Measurements from ENCODE around the gene CCDC174.
"Not testable (repeated sequence)": the region's sequence is repeated elsewhere in the genome, so short reads cannot be mapped to it uniquely, and the experiment has no call there.

CCDC174 gene

GRCh38 chr3:14652360-14652907 is 872 bp downstream of the CCDC174 start:
- not testable (repeated sequence) for DNase-seq (ENCODE audit: low read depth)

GRCh38 chr3:14657579-14657978 is 6.0 kb downstream of the CCDC174 start:
- no peak for DNase-seq (ENCODE audit: low read depth)

GRCh38 chr3:14658978-14659377 is 7.4 kb downstream of the CCDC174 start:
- DNase-seq (ENCODE audit: low read depth) = no peak

DNA sequence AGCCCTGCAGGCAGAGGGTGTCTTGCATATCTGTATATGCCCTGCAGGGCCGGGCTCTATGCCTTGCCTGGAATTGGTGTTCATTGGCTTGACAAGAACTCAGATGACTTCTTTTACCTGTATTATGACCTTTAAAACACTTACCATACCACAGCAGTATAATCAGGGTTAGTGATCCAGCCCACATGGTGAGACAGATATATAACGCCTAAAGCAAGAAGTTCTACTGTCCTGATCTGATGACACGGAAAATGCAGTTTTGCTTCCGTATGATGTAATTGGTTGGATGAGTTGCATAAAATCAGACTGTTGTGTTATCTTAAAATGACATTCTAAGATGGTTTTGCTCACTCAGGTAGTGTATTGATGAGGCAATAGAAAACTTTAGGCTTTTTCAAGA is 9.4 kb downstream of the CCDC174 start:
- DNase-seq (ENCODE audit: low read depth) = no peak

DNA sequence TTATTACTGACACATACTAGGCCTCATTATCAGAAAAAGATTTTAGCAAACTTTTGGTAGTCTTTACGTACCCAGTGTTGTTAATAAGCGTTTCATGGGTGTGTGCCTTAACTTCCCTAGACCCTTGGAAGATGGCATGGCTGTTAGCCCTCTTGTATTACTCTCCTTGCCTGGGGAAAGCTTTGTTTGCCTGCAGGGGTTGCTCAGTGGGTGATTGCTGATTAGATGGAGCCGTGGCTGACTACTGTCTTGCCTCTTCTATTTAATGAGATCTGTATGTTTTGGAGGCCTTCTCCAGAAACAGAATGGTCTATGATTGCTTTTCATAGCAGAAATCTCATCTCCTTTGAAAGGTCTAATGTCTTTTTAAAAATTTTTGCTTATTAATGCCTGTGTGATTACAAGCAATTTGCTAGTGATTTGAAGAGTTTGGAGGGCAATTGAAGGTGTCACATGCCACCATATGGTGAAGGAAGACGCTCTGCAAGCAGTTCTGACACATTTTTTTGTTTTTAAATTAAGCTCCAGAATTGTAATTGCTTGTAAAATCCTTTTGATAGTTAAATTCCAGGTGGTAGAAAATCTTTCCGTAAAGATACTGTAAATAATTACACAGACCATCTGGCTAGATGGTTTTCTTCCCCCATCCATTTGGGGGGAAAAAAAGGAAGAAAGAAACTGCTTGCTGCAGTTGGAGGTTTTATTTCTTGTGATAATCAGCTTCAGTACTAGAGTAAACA is 12.0 kb downstream of the CCDC174 start:
- no peak for DNase-seq (ENCODE audit: low read depth)

GRCh38 chr3:14664170-14664569 is 12.6 kb downstream of the CCDC174 start:
- no peak for DNase-seq (ENCODE audit: low read depth)

GRCh38 chr3:14672588-14672987 is 21.0 kb downstream of the CCDC174 start:
- DNase-seq (ENCODE audit: low read depth) = no peak

DNA sequence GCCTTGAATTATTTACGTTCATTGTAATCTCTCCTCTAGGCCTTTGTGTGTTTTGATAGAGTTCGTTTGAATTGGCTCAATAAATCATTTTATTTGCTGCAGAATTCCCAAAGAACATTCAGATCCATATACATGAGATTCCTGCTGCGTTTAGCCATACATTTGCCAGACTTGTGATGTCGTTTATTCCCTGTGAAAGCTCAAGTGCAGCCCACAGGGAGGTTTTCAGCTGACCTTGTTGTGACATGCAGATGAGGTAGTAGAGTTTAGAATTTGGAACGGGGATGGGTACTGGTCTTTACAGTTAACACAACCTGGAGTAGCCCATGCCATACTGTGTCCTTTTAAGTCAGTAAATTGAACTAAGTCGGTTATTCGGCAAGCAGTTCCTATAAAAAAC is 23.3 kb downstream of the CCDC174 start, which contains the start of gene C3orf20:
C3orf20 (plus strand) TSS at position 301 of the 400 bp plus-strand sequence. CDS start 7,573 bp downstream, outside the sequence.
- no peak for DNase-seq (ENCODE audit: low read depth)

DNA sequence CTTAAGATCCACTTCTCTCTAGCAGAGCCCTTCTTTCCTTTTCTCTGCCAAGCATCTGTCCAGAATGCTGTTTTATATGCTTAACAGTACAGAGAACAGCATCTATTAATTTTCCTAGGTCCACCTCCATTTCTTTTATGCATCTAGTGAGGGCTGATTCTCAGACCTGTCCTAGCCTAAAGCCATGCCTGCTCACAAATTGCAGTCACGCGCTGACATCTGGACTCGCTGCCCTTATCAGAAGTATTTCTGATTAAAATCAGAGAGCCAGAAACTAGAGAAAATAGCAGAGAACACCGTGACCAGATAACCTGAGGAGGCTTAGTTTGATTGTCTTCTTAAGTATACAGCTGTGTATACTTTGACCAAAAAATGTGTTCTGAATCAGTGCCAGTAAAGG is 25.3 kb downstream of the CCDC174 start:
- no peak for DNase-seq (ENCODE audit: low read depth)

DNA sequence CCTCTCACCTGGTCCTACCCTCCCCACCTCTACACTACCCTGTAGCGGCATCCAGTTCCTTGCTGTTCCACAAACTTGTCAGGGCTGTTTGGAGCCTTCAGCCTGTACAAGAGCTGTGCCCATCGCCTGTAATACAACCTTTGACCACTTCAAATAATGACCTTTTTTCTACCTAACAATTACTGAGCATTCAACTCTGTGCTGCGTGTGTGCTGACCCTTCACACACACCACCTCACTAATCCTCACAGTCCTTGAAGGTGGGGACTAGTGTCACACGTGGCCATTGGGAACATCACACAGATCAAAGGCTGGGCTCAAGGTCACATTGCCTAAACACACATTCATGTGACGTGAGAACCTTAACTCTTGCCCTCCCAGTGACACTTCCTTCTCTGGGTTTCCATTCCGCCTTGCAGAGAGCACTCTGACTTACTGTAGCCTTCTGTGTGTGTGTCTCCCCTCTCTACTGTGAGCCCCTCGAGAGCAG is 26.5 kb downstream of the CCDC174 start:
- DNase-seq (ENCODE audit: low read depth) = no peak

- no peak for DNase-seq (ENCODE audit: low read depth)
These were observed 28.6 kb downstream of the CCDC174 start for GRCh38 chr3:14680115-14680514.

GRCh38 chr3:14680716-14681115 is 29.2 kb downstream of the CCDC174 start:
- no peak for DNase-seq (ENCODE audit: low read depth)

- no peak for DNase-seq (ENCODE audit: low read depth)
These were observed 32.9 kb downstream of the CCDC174 start for GRCh38 chr3:14684447-14684846.

- DNase-seq (ENCODE audit: low read depth) = no peak
These were observed 33.6 kb downstream of the CCDC174 start for GRCh38 chr3:14685179-14685578.

DNA sequence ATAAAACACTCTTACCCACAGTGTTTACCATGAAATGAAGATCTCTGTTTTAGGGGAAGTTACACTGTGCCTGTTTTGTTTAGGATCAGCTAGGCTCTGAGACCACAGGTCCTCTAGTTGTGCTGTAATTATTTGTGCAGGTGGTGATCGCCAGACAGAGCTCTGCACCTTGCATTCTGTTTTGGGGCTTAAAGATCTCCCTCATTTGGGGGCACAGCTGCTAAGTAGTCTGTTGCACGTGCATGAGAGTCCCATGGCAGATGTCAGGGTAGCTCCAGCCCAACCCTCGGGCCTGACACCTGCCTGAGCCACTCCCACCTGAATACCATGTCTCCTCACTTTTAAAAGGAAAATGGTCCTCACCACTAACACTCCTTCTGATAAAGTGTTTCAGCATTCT is 35.8 kb downstream of the CCDC174 start:
- no peak for DNase-seq (ENCODE audit: low read depth)

DNA sequence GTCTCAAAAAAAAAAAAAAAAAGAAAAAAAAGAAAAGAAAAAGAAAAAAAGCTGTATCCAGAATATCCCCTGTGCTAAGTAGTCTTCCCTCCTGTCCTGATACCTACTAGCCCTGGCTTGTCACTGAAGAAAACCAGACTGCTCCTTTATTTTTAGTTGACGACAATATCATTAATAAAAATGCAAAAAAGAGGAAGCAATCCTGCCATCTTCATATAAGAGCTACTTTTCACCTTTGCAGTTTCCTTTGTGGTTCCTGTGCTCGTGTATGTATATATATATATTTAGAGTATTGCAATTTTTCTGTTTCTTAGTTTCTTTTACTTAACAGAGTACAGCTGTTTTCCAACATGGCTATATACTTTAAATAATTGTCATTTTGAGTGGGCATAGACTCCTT is 37.0 kb downstream of the CCDC174 start:
- no peak for DNase-seq (ENCODE audit: low read depth)

GRCh38 chr3:14689247-14689980 is 37.9 kb downstream of the CCDC174 start:
- no peak for DNase-seq (ENCODE audit: low read depth)

GRCh38 chr3:14691239-14691638 is 39.7 kb downstream of the CCDC174 start:
- DNase-seq (ENCODE audit: low read depth) = no peak

DNA sequence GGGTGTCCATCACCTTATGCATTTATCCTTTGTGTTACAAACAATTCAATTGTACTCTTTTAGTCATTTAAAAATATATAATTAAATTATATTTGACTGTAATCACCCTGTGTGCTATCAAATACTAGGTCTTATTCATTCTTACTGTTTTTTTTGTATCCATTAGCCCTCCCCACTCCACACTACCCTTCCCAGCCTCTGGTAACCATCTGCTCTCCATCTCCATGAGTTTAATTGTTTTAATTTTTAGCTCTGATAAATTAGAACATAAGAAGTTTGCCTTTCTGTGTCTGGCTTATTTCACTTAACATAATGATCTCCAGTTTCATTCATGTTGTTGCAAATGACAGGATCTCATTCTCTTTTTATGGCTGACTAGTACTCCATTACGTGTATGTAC is 40.2 kb downstream of the CCDC174 start:
- no peak for DNase-seq (ENCODE audit: low read depth)

DNA sequence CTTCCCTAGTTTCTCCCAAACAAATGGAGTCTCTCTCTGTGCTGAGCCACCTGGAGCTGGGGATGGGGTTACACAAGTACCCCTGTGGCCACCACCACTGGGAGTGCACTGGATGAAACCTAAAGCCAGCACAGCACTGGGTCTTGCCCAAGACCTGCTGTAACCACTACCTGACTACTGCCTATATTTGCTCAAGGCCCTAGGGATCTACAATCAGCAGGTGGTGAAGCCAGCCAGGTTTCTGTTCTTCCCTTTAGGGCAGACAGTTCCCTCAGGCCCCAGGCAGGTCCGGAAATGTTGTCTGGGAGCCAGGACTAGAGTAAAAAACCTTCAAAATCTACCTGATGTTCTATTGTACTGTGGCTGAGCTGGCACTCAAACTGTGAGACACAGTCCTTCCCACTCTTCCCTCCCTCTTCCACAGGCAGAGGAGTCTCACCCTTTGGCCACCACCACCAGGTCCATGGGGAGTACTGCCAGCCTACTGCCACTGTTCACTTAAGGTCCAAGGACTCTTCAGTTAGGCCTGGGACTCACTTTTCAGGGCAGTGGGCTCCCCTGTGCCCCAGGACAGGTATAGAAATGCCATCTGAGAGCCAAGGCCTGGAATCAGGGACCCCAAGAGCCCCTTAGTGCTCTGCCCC is 47.2 kb downstream of the CCDC174 start:
- no peak for DNase-seq (ENCODE audit: low read depth)

- no peak for DNase-seq (ENCODE audit: low read depth)
These were observed 48.1 kb downstream of the CCDC174 start for GRCh38 chr3:14699643-14700042.

DNA sequence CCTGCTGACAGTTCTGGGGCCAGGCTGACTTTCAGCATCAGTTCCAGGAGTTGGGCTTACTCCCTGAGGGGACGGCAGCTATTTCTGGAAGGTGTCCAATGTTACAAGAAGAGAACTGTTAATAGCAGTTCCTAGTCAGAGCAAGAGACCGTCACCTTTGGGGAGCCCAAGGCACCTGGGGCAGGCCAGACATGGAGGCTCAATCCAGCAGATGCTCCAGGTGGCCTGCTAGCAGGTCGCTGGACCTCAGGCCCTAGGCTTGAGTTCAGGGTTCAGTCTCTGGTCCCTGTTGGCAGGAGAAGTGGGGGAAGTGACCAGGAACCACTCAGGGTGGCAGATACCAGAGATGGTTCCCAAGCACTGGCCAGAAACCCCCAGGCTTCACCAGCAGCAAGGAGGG is 49.3 kb downstream of the CCDC174 start:
- no peak for DNase-seq (ENCODE audit: low read depth)

DNA sequence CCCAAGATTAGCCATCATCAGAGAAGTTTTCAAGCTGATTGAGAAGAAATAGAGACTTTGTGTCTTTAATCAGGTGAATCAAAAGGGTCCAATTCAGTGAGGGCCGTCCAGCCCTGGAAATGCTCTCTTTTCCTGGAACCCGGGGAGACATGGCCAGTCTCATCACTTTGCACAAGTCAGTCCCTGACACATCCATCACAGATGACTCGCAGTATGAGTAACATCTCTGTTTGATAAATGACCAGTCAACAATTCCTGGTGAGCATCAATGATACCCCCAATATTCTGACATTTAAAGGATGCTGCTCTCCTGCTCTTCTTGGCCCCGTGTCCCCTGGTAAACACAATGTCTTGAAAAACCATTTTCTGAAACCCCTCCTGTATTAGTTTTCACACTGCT is 50.1 kb downstream of the CCDC174 start:
- no peak for DNase-seq (ENCODE audit: low read depth)

All from activated T-helper 9 cell treated with anti-CD3 and anti-CD28 coated beads, Interleukin-2, amount 50 U/mL, for 16 hours (primary cell).